Measurements from ENCODE around the gene COPS4.

- TF ChIP-seq, protein P1, sequence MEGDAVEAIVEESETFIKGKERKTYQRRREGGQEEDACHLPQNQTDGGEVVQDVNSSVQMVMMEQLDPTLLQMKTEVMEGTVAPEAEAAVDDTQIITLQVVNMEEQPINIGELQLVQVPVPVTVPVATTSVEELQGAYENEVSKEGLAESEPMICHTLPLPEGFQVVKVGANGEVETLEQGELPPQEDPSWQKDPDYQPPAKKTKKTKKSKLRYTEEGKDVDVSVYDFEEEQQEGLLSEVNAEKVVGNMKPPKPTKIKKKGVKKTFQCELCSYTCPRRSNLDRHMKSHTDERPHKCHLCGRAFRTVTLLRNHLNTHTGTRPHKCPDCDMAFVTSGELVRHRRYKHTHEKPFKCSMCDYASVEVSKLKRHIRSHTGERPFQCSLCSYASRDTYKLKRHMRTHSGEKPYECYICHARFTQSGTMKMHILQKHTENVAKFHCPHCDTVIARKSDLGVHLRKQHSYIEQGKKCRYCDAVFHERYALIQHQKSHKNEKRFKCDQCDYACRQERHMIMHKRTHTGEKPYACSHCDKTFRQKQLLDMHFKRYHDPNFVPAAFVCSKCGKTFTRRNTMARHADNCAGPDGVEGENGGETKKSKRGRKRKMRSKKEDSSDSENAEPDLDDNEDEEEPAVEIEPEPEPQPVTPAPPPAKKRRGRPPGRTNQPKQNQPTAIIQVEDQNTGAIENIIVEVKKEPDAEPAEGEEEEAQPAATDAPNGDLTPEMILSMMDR (IDR thresholded peaks at IDR 0.05), result no peak
- TF ChIP-seq POLR2AphosphoS5 (IDR thresholded peaks at IDR 0.05) (no peak), POLR2A (IDR thresholded peaks at IDR 0.05) (no peak)
These were observed 27.8 kb downstream of the COPS4 start for GRCh38 chr4:83062739-83063138.

All from upper lobe of left lung (tissue), 4 donors.